SK-N-SH treated with all-trans-retinoic acid at 6 μM for 48 hours (cell line): ENCODE results near the gene KCNJ18.
"Not testable (repeated sequence)": the region's sequence is repeated elsewhere in the genome, so short reads cannot be mapped to it uniquely, and the experiment has no call there.

Experiments
- CSRNP3 ChIP-seq: fragments of 250-450 bp; sonication (Bioruptor Pico); IDR thresholded peaks from 2 replicates; pipeline ENCODE4 v1.5.1; 2021; ENCODE audit warnings: mild to moderate bottlenecking, moderate library complexity
- ESRRG ChIP-seq: fragments of 250-450 bp; sonication (Bioruptor Pico); IDR thresholded peaks from 2 replicates; pipeline ENCODE4 v1.6.1; 2021; ENCODE audit warnings: mild to moderate bottlenecking
- ISL1 ChIP-seq: fragments of 250-450 bp; sonication (Bioruptor Pico); IDR thresholded peaks from 2 replicates; pipeline ENCODE4 v2.1.2; 2022; ENCODE audit warnings: mild to moderate bottlenecking, moderate library complexity
- PPARA ChIP-seq: fragments of 250-450 bp; sonication (Bioruptor Pico); IDR thresholded peaks from 2 replicates; pipeline ENCODE4 v1.5.0; 2020; ENCODE audit warnings: mild to moderate bottlenecking, borderline replicate concordance
- ZFP30 ChIP-seq: fragments of 450-650 bp; formaldehyde crosslinking; IDR thresholded peaks from 2 replicates; pipeline ENCODE4 v1.5.0; 2022; ENCODE audit warnings: mild to moderate bottlenecking, moderate library complexity
- ZNF8 ChIP-seq: fragments of 450-650 bp; formaldehyde crosslinking; IDR thresholded peaks from 2 replicates; pipeline ENCODE4 v1.5.0; 2020; ENCODE audit warnings: mild to moderate bottlenecking, moderate library complexity
- TF ChIP-seq, protein P1 (sequence below): fragments of 250-450 bp; sonication (Bioruptor Pico); IDR thresholded peaks from 2 replicates; pipeline ENCODE4 v1.8.0; 2020; ENCODE audit warnings: mild to moderate bottlenecking, moderate library complexity, borderline replicate concordance
- TF ChIP-seq, protein P2 (sequence below): fragments of 250-450 bp; sonication (Bioruptor Pico); IDR thresholded peaks from 2 replicates; pipeline ENCODE4 v1.5.0; 2020; ENCODE audit warnings: mild to moderate bottlenecking, moderate library complexity
- TF ChIP-seq, protein P3 (sequence below): fragments of 250-450 bp; sonication (Bioruptor Pico); IDR thresholded peaks from 2 replicates; pipeline ENCODE4 v1.8.0; 2021; ENCODE audit warnings: low read depth, mild to moderate bottlenecking, moderate library complexity, borderline replicate concordance

GRCh38 chr17:21745385-21746054, 53.2 kb downstream of the KCNJ18 start:
- TF ChIP-seq, protein P1, sequence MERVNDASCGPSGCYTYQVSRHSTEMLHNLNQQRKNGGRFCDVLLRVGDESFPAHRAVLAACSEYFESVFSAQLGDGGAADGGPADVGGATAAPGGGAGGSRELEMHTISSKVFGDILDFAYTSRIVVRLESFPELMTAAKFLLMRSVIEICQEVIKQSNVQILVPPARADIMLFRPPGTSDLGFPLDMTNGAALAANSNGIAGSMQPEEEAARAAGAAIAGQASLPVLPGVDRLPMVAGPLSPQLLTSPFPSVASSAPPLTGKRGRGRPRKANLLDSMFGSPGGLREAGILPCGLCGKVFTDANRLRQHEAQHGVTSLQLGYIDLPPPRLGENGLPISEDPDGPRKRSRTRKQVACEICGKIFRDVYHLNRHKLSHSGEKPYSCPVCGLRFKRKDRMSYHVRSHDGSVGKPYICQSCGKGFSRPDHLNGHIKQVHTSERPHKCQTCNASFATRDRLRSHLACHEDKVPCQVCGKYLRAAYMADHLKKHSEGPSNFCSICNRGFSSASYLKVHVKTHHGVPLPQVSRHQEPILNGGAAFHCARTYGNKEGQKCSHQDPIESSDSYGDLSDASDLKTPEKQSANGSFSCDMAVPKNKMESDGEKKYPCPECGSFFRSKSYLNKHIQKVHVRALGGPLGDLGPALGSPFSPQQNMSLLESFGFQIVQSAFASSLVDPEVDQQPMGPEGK, result not testable (repeated sequence)
- TF ChIP-seq ISL1; PPARA (CRISPR knock-in tag); ESRRG (CRISPR knock-in tag); CSRNP3 (CRISPR knock-in tag); ZNF8 (CRISPR knock-in tag); ZFP30 (CRISPR knock-in tag): not testable (repeated sequence)
- TF ChIP-seq, protein P2, sequence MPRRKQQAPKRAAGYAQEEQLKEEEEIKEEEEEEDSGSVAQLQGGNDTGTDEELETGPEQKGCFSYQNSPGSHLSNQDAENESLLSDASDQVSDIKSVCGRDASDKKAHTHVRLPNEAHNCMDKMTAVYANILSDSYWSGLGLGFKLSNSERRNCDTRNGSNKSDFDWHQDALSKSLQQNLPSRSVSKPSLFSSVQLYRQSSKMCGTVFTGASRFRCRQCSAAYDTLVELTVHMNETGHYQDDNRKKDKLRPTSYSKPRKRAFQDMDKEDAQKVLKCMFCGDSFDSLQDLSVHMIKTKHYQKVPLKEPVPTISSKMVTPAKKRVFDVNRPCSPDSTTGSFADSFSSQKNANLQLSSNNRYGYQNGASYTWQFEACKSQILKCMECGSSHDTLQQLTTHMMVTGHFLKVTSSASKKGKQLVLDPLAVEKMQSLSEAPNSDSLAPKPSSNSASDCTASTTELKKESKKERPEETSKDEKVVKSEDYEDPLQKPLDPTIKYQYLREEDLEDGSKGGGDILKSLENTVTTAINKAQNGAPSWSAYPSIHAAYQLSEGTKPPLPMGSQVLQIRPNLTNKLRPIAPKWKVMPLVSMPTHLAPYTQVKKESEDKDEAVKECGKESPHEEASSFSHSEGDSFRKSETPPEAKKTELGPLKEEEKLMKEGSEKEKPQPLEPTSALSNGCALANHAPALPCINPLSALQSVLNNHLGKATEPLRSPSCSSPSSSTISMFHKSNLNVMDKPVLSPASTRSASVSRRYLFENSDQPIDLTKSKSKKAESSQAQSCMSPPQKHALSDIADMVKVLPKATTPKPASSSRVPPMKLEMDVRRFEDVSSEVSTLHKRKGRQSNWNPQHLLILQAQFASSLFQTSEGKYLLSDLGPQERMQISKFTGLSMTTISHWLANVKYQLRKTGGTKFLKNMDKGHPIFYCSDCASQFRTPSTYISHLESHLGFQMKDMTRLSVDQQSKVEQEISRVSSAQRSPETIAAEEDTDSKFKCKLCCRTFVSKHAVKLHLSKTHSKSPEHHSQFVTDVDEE (CRISPR knock-in tag), result not testable (repeated sequence)
- TF ChIP-seq, protein P3, sequence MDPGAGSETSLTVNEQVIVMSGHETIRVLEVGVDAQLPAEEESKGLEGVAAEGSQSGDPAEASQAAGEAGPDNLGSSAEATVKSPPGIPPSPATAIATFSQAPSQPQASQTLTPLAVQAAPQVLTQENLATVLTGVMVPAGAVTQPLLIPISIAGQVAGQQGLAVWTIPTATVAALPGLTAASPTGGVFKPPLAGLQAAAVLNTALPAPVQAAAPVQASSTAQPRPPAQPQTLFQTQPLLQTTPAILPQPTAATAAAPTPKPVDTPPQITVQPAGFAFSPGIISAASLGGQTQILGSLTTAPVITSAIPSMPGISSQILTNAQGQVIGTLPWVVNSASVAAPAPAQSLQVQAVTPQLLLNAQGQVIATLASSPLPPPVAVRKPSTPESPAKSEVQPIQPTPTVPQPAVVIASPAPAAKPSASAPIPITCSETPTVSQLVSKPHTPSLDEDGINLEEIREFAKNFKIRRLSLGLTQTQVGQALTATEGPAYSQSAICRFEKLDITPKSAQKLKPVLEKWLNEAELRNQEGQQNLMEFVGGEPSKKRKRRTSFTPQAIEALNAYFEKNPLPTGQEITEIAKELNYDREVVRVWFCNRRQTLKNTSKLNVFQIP, result not testable (repeated sequence)
